Activated CD4-positive, alpha-beta T cell treated with anti-CD3 and anti-CD28 coated beads, Interleukin-2, amount 10 ng/mL, durations not matched to agents 24 days and 14 days (primary cell): ENCODE measurements around the gene FLRT3. TPM values are rescaled to one million over a fixed set of nuclear protein-coding genes. Genes with fewer than 3 reads are reported as not detected.

Experiments
- DNase-seq: peaks from one replicate; pipeline ENCODE4 v3.0.0; 2022
- H3K27ac Mint-ChIP-seq: one replicate; pipeline ENCODE4 v1.8.0; 2022; ENCODE audit warnings: mild to moderate bottlenecking, mixed read lengths
- H3K27me3 Mint-ChIP-seq: one replicate; pipeline ENCODE4 v1.8.0; 2022; ENCODE audit warnings: mixed read lengths
- H3K36me3 Mint-ChIP-seq: one replicate; pipeline ENCODE4 v1.8.0; 2022; ENCODE audit warnings: low read depth, mild to moderate bottlenecking, mixed read lengths
- H3K4me1 Mint-ChIP-seq: one replicate; pipeline ENCODE4 v1.8.0; 2021; ENCODE audit warnings: mixed read lengths
- H3K4me3 Mint-ChIP-seq: one replicate; pipeline ENCODE4 v1.8.0; 2022; ENCODE audit warnings: mild to moderate bottlenecking, moderate library complexity, mixed read lengths
- H3K9me3 Mint-ChIP-seq: one replicate; pipeline ENCODE4 v1.8.0; 2021; ENCODE audit warnings: mixed read lengths
- intact Hi-C: fragments of 100-400 bp; cut with micrococcal nuclease; formaldehyde crosslinking; loops from one replicate; pipeline ENCODE4 v1.15.1; 2023
- total RNA-seq: library from RNA; stranded (reverse); gene quantifications from 2 replicates; pipeline ENCODE4 v1.2.3, GENCODE V29; 2022

FLRT3 gene
- total RNA-seq, 1 donor from 2014 or later: not detected

DNA sequence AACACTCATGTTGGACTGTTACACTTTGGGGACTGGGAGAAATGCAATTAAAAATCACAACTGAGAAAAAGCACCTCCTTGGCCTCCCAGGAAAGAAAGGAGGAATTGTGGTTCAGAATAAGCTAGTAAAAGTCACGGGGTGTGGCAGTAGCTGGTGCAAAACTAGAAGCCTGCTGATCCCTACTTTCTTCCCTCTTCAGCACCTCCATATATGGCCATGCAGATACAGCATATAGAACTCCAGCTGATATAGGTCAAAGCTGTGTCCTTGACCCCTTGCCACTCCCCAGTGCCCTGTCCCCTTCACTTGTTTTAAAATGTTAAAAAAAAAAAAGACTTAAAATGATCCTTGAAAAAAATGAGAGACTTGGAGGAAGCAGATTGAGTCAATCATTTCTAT is 5.5 kb upstream of the FLRT3 start:
- H3K4me3 Mint-ChIP-seq: no peak overlapping the region
- H3K36me3 Mint-ChIP-seq: no peaks in the 10 kb centered on the region
- intact Hi-C loops: no loop called here
- H3K4me1 Mint-ChIP-seq: no peaks in the 10 kb centered on the region
- H3K9me3 Mint-ChIP-seq: no peaks in the 10 kb centered on the region
- no peak for DNase-seq
- H3K27ac Mint-ChIP-seq: no peak overlapping the region
- H3K27me3 Mint-ChIP-seq: no peaks in the 10 kb centered on the region

DNA sequence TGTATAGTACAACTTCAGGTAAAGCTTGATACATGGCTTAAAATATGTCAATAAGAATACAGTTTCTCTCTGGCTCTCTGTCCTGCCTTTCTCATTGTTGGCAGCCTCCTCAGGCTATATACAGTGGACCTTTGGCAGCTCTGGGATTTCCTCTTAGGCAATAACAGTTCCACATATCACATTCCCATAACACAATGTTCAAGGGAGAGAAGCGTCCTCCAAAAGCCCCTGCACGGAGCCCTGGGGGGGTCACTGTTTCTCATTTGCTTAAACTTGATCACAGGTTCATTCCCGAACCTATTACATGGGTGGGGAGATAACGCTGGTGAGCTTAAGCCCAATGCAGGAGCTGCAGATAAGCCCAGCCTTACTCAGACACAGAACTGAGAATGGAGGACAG is 4.4 kb upstream of the FLRT3 start:
- Mint-ChIP-seq H3K4me1 (no peaks in the 10 kb centered on the region), H3K27me3 (no peaks in the 10 kb centered on the region), H3K9me3 (no peaks in the 10 kb centered on the region), H3K27ac (no peak overlapping the region), H3K4me3 (no peak overlapping the region), H3K36me3 (no peaks in the 10 kb centered on the region)
- no peak for DNase-seq
- intact Hi-C loops: no loop called here

DNA sequence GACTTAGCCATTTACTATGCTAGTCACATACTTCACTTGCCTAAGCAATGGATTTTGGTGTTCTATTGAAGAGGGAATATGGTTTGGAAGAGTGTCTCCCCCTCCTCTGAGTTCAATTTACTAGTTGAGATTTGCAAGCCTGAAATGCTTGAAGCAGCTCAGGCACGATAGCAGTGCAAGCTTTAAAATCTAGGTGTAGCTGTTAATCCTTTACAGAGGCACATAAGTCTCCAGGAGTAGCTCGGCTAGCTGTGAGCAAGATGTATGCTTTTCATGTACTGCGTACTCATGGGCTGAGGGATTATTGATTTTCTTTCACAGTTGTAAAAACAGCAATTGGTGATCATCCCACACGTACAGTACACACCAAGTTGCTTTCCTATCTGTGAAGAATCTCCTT is 726 bp downstream of the FLRT3 start:
- intact Hi-C loops: no loop called here
- H3K36me3 Mint-ChIP-seq: no peaks in the 10 kb centered on the region
- no peaks in the 10 kb centered on the region for H3K4me1 Mint-ChIP-seq
- H3K27ac Mint-ChIP-seq: no peak overlapping the region
- H3K27me3 Mint-ChIP-seq: no peaks in the 10 kb centered on the region
- no peaks in the 10 kb centered on the region for H3K9me3 Mint-ChIP-seq
- DNase-seq: no peak
- H3K4me3 Mint-ChIP-seq: no peak overlapping the region

DNA sequence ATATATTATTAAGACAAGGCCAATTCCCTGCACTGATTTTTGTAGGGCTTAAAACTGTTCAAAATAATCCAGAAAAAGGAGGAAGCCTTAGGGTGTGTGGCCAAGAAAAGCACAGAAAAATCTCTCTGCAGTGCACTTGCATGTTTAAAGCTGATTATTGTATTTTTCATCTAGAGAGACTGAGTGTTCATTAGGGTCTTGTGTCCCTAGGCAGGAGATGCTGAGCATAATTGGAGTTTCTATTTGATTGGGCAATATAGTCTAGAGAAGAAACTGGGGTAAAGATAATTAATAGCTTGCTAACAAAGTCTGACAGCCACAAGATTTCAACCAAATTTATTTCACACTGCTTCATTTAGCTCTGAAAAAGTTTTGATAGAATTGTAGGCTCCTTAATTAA is 2.4 kb downstream of the FLRT3 start:
- Mint-ChIP-seq H3K27me3 (no peaks in the 10 kb centered on the region), H3K9me3 (no peaks in the 10 kb centered on the region), H3K4me3 (no peak overlapping the region), H3K27ac (no peak overlapping the region), H3K36me3 (no peaks in the 10 kb centered on the region), H3K4me1 (no peaks in the 10 kb centered on the region)
- DNase-seq: no peak
- intact Hi-C loops: no loop called here

DNA sequence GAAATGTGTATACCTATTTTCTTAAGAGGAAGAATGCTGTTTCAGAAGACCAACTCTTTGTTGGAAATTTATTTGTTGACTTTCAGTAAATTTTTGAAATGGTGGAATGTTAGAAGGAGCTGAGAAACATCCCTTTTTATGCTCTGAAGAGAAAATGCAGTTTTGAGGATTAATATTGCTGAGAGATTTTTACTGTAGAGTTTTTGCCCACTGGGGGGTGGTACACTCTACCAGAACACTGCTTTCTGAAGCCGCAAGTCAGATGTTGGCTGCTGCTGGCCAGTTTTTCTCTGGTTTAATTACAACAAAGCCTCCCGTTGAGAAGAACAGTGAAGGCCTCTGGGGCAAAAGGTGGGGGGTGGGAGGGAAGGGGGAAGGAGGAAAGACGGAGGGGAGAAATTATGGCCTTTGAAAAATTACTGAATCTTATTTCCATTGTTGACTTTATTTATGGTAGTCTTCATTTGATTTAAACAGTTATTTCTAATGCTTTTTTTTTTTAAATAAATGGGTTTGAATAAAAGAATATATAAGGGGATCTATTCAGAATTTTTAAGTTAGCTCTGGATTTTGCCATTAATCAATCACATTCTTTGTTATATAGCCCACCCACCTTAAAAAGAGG is 3.0 kb downstream of the FLRT3 start:
- Mint-ChIP-seq H3K9me3 (no peaks in the 10 kb centered on the region), H3K36me3 (no peaks in the 10 kb centered on the region), H3K27me3 (no peaks in the 10 kb centered on the region), H3K4me1 (no peaks in the 10 kb centered on the region), H3K27ac (no peak overlapping the region), H3K4me3 (no peak overlapping the region)
- intact Hi-C loops: no loop called here
- no peak for DNase-seq

DNA sequence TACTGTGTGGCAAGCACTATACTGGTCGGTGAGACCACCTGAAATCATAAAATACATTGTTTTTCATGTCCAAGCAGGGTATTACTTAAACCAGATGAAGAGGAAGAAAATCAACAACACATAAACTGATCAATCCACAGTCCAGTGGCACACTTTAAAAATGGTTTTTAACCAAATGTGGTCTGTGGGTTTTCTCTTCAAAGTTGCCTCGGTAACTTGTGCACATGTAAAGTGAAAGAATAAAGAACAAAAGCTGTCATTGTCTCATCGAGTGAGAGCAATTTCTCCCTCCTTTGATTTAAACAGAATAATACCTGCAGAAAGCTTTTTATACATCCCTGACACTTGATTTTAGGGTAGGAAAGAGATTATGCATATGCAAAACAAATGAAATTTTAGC is 3.7 kb downstream of the FLRT3 start:
- Mint-ChIP-seq H3K4me1 (no peaks in the 10 kb centered on the region), H3K27ac (no peak overlapping the region), H3K4me3 (no peak overlapping the region), H3K9me3 (no peaks in the 10 kb centered on the region), H3K27me3 (no peaks in the 10 kb centered on the region), H3K36me3 (no peaks in the 10 kb centered on the region)
- no peak for DNase-seq
- intact Hi-C loops: no loop called here

DNA sequence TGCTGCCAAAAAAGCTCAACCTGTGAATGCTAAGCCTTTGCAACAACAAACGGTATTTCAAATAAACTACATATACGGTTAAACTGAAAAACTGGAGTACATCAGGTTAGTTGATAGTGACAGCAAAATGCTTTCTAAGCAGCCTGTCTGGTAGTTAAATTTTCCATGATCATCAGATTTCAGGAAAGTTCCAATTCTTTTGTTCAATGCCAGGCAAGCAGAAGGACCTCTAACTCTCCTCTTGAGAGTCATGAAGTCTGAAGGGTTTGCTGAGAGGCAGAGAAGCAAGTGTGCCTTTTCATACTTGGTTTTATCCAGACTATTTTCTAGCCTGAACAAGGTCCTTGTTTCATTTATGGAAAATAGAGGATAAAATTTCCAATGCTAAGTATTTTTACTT is 4.5 kb downstream of the FLRT3 start:
- Mint-ChIP-seq H3K36me3 (no peaks in the 10 kb centered on the region), H3K27me3 (no peaks in the 10 kb centered on the region), H3K4me1 (no peaks in the 10 kb centered on the region), H3K9me3 (no peaks in the 10 kb centered on the region), H3K27ac (no peak overlapping the region), H3K4me3 (no peak overlapping the region)
- no peak for DNase-seq
- intact Hi-C loops: no loop called here

DNA sequence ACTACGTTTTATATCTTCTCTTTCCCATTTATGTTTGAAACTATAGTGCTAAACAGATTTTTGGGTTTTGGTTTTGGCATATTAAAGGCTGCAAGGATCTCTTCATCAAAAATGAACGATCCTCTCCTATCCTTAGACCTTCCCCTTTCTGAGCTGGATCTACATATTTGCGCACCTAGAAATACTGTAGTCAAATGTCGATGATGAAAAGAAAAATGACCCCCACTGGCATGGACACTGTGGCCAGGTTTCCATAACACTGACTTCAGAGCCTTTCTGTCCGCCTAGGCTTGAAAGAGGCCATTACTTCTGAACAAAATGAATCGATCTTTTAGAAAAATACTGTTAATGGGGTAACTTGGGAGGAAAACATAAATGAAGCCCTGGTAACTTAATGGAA is 5.8 kb downstream of the FLRT3 start:
- no peaks in the 10 kb centered on the region for H3K4me1 Mint-ChIP-seq
- no peak overlapping the region for H3K4me3 Mint-ChIP-seq
- DNase-seq: no peak
- no peaks in the 10 kb centered on the region for H3K36me3 Mint-ChIP-seq
- H3K9me3 Mint-ChIP-seq: no peaks in the 10 kb centered on the region
- H3K27ac Mint-ChIP-seq: no peak overlapping the region
- intact Hi-C loops: no loop called here
- no peaks in the 10 kb centered on the region for H3K27me3 Mint-ChIP-seq

DNA sequence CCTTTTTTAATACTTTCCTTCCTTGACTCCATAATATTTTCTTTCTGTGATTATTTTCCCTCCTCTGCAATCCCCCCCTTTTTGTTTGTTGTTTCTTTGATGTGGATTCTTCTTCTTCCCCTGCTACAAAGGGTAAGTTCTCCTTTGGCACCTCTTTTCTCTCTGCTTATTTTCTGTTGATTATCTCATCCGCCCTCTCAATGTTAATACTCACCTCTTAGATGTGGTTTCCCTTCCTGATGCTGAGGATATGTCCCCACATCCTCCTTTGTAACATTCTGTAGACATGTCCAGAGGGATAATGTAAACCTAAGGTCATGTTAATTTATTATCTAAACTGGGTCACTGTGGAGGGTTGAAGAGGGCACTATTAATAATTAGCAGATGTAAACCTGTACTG is 17.7 kb downstream of the FLRT3 start:
- Mint-ChIP-seq H3K9me3 (peaks cover 3% of the 10 kb centered on the region), H3K4me1 (no peaks in the 10 kb centered on the region)

DNA sequence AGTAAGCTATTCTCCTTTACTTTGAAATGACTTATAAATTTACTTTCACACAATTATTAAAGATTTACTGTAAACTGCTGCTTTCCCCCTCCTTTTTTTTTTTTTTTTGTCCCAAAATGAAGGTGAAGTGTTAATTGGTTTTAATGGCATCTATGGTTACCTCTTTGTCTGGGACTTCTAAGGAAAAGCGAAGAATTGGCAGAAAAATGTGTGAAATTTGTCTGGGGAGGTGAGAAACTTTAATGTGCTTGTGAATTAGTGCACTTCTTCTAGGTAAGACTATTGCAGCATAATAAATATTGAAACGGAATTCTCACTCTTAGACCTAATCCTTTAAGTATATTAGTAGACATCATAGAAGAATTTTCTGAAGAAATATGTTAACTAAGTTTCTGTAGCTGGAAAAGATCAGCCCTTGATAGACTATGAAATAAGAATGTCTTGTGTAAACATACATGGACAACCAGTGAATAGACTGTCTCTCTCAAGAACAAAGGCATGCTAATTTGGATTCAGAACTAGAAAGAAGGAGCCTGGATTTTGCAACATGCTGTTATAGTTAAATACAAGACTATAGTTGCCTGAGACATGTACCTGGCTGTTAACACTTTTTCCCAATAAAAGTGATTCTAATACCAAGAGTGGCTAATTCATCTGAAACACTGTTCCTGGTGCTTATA is 23.9 kb downstream of the FLRT3 start:
- H3K4me1 Mint-ChIP-seq: no peaks in the 10 kb centered on the region
- intact Hi-C loops: no loop called here
- no peak overlapping the region for H3K27ac Mint-ChIP-seq
- H3K4me3 Mint-ChIP-seq: no peak overlapping the region
- no peak for DNase-seq
- H3K9me3 Mint-ChIP-seq: no peaks in the 10 kb centered on the region
- H3K27me3 Mint-ChIP-seq: no peaks in the 10 kb centered on the region
- H3K36me3 Mint-ChIP-seq: no peaks in the 10 kb centered on the region

More for the DNA sequence above, 17.7 kb downstream of the FLRT3 start:
- Mint-ChIP-seq H3K27ac (no peak overlapping the region), H3K36me3 (no peaks in the 10 kb centered on the region), H3K27me3 (no peaks in the 10 kb centered on the region), H3K4me3 (no peak overlapping the region)
- DNase-seq: no peak
- intact Hi-C loops: no loop called here

DNA sequence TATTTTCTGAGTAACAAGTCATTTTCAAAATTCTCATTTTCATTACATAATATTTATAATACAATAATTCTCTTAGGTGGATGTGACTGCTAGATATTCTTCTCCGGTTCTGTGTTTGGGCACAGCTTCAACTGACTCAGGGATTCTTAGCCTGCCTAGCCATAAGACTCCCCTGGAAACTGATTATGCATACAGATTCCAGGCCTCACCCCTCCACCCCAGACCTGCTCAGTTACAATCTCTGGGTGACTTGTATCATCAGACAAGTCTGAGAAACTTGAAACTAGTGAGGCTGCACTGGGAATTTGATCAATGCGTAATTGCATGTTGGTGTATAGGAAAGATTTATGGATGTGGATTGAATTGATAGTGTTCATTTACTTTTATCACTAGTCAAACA is 25.4 kb downstream of the FLRT3 start:
- Mint-ChIP-seq H3K27me3 (no peaks in the 10 kb centered on the region), H3K27ac (no peak overlapping the region), H3K9me3 (no peaks in the 10 kb centered on the region), H3K36me3 (no peaks in the 10 kb centered on the region), H3K4me3 (no peak overlapping the region), H3K4me1 (no peaks in the 10 kb centered on the region)
- DNase-seq: no peak
- intact Hi-C loops: no loop called here

DNA sequence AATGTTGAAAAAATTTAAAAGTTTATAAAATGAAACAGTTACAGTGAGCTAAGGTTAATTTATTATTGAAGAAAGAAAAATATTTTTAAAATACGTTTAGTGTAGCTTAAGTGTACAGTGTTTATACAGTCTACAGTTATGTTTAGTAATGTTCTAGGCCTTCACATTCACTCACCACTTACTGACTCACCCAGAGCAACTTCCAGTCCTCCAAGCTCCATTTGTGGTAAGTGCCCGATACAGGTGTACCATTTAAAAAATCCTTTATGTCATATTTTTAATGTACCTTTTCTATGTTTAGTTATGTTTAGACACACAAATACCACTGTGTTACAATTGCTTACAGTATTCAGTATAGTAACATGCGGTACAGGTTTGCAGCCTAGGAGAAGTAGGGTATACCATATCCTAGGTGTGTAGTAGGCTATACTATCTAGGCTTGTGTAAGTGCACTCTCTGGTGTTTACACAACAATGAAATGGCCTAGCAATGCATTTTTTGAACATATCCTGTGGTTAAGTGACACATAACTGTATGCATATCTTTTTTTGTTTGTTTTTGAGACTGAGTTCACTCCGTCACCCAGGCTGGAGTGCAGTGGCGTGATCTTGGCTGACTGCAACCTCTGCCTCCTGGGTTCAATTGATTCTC is 26.3 kb downstream of the FLRT3 start:
- intact Hi-C loops: no loop called here
- no peaks in the 10 kb centered on the region for H3K36me3 Mint-ChIP-seq
- DNase-seq: no peak
- no peaks in the 10 kb centered on the region for H3K27me3 Mint-ChIP-seq
- no peaks in the 10 kb centered on the region for H3K4me1 Mint-ChIP-seq
- no peaks in the 10 kb centered on the region for H3K9me3 Mint-ChIP-seq
- no peak overlapping the region for H3K27ac Mint-ChIP-seq
- H3K4me3 Mint-ChIP-seq: no peak overlapping the region

DNA sequence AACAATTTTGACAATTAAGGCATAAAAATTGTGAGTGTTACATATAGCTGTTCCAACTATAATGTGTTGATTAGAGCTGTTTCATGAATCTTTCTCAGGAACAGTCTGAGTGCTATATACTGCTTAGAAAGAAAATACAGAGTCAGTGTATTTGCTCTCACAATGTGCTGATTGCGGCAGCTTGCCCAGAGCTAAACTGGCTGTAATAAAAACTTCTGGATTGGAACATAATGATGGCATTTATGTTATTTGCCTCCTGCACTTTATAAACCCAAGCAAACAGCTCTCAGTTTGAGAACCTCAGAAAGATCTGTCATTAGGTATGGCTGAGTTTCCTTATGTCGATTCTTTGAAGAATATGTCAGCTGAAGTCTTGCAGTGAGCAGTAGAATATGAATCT is 29.5 kb downstream of the FLRT3 start:
- no peak for DNase-seq
- no peaks in the 10 kb centered on the region for H3K27me3 Mint-ChIP-seq
- H3K4me1 Mint-ChIP-seq: no peaks in the 10 kb centered on the region
- intact Hi-C loops: no loop called here
- no peak overlapping the region for H3K27ac Mint-ChIP-seq
- no peaks in the 10 kb centered on the region for H3K36me3 Mint-ChIP-seq
- H3K9me3 Mint-ChIP-seq: peaks cover 4% of the 10 kb centered on the region
- no peak overlapping the region for H3K4me3 Mint-ChIP-seq

DNA sequence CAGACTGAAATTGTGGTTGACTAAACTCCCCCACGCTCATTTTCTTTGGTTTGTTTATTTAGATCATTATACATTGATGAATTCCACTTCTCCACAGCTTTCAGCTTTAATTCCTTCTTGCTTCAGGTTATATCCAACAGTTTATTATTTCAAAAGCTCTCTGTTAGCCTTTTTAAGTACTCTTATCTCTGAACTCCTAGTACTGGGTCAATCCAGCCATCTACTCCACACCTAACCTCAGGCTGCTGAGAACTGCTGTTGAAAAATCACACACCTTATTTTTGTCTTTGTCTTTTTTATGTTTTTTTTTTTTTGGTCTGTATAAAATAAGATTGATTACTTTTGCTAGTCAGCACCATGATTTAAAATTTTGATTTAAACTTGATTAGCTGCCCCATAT is 32.9 kb downstream of the FLRT3 start:
- no peak for DNase-seq
- intact Hi-C loops: no loop called here
- Mint-ChIP-seq H3K27ac (no peak overlapping the region), H3K36me3 (no peaks in the 10 kb centered on the region), H3K4me3 (no peak overlapping the region), H3K9me3 (peaks cover 4% of the 10 kb centered on the region), H3K27me3 (no peaks in the 10 kb centered on the region), H3K4me1 (no peaks in the 10 kb centered on the region)

DNA sequence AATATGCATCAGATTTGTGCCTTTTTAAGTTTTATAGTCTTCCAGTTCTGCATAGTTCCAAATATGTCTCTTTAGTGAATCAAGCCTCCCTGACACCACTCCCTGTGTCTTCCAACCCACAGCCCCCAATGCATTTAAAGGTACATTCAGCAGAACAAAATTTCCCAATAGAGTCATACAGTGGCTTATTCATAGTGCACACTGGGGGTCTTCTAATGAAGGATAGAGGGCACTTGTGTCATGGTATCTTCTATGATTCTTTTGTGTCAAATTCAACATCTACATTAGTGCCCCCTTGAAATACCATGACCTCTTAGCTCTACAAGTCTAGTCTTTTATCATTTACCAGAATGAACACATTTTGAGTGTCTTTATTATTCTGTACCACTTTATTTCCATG is 33.8 kb downstream of the FLRT3 start:
- Mint-ChIP-seq H3K27ac (no peak overlapping the region), H3K4me3 (no peak overlapping the region), H3K4me1 (no peaks in the 10 kb centered on the region), H3K36me3 (no peaks in the 10 kb centered on the region), H3K9me3 (peaks cover 4% of the 10 kb centered on the region), H3K27me3 (no peaks in the 10 kb centered on the region)
- no peak for DNase-seq
- intact Hi-C loops: no loop called here
